Central memory CD8-positive, alpha-beta T cell (primary cell): ENCODE measurements around the gene TTLL11.

Experiments used
- ATAC-seq: fragments of 150-1000 bp; cut with Tn5 transposase; replicated peaks from 2 replicates; pipeline ENCODE4 v1.10.0; 2022; ENCODE audit warnings: mild to moderate bottlenecking, moderate FRiP score, moderate number of reproducible peaks; ENCODE audit not compliant: poor library complexity, severe bottlenecking; ENCODE audit errors: extremely low read depth
- DNase-seq, 2 donors: peaks; one replicate each; pipeline ENCODE4 v3.0.0; 2021; ENCODE audit warnings: low spot score in 2 of 2
- H3K27ac Mint-ChIP-seq: one replicate; pipeline ENCODE4 v1.8.0; 2022; ENCODE audit warnings: low read depth, mild to moderate bottlenecking, moderate library complexity, mixed read lengths
- H3K27me3 Mint-ChIP-seq: one replicate; pipeline ENCODE4 v1.8.0; 2022; ENCODE audit warnings: mixed read lengths
- H3K36me3 Mint-ChIP-seq: one replicate; pipeline ENCODE4 v1.8.0; 2022; ENCODE audit warnings: mild to moderate bottlenecking, moderate library complexity, mixed read lengths; ENCODE audit not compliant: insufficient read depth
- H3K4me1 Mint-ChIP-seq: one replicate; pipeline ENCODE4 v1.8.0; 2022; ENCODE audit warnings: mixed read lengths
- H3K4me3 Mint-ChIP-seq: one replicate; pipeline ENCODE4 v1.8.0; 2022; ENCODE audit warnings: mild to moderate bottlenecking, moderate library complexity, mixed read lengths
- H3K9me3 Mint-ChIP-seq: one replicate; pipeline ENCODE4 v1.8.0; 2022; ENCODE audit warnings: mixed read lengths

The TTLL11 gene

DNA sequence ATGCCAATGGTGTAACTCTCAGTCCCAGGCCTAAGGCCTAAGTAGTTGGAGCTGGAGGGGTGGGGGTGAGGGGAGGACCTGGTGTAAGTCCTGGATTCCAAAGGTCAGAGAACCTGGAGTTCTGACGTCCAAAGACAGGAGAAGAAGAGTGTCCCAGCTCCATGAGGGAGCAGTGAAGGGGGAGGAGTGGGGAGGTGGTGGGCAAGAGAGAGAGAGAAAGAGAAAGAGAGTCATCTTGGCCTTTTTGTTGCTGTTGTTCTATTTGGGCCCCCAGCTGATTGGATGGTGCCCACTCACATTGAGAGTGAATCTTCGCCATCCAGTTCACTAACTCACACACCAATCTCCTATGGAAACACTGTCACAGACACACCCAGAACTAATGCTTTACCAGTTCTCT is 242.7 kb downstream of the TTLL11 start:
- no peak overlapping the region for H3K4me3 Mint-ChIP-seq
- H3K9me3 Mint-ChIP-seq, result no peaks in the 10 kb centered on the region
- H3K36me3 Mint-ChIP-seq, result no peaks in the 10 kb centered on the region
- H3K27ac Mint-ChIP-seq, result no peak overlapping the region
- DNase-seq, result no peak
- no peak for ATAC-seq
- H3K27me3 Mint-ChIP-seq, result no peaks in the 10 kb centered on the region
- H3K4me1 Mint-ChIP-seq, result no peaks in the 10 kb centered on the region

DNA sequence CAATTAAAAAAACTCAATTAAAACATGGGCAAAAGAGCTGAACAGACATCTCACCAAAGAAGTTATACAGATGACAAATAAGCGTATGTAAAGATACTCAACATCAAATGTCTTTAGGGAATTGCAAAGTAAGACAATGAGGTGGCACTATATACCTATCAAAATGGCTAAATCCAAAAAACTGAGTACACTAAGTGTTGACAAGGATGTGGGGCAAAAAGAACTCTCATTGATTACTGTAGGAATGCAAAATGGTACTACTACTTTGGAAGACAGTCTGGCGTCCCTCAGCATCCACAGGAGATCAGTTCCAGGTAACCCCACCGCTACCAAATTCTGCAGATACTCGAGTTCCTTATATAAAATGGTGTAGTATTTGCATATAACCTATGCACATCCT is 243.6 kb downstream of the TTLL11 start:
- peaks cover 6% of the 10 kb centered on the region for H3K27me3 Mint-ChIP-seq
- H3K9me3 Mint-ChIP-seq, result no peaks in the 10 kb centered on the region
- DNase-seq (no peak), ATAC-seq (no peak)
- no peak overlapping the region for H3K27ac Mint-ChIP-seq
- H3K4me1 Mint-ChIP-seq, result no peaks in the 10 kb centered on the region
- no peak overlapping the region for H3K4me3 Mint-ChIP-seq
- no peaks in the 10 kb centered on the region for H3K36me3 Mint-ChIP-seq

DNA sequence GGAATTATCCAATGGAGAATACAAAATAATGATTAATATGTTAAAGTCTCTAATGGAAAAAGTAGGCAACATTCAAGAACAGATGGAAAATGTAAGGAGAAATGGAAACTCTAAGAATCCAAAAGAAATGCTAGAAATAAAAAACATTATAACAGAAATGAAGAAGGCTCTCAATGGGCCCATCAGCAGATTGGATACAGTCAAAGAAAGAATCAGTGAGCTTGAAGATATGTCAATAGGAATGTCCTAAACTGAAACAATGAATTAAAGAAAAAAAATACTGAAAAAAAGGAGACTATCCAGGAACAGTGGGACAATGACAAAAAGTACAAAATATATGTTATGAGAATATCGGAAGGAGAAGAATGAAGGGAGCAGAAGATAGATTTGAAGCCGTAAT is 248.5 kb downstream of the TTLL11 start:
- H3K27me3 Mint-ChIP-seq, result peaks cover 12% of the 10 kb centered on the region

DNA sequence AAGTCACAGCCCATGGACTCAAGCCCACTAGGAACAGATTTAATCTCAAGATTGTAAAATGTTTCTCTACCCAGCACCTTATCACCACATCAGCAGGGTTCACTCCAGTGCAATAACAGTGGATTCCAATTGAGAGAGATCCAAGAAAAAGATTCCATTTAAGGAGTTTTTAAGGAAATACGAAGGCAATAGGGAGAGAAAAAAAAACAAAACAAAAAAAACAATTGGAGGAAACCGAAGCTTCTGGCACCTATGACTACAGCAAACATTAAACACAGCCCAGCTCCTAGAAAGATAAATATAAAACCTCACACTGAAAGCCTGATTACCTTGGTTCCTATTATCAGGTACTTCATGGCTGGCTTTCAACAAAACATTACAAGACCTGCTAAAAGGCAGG is 249.0 kb downstream of the TTLL11 start:
- no peaks in the 10 kb centered on the region for H3K4me1 Mint-ChIP-seq
- no peak for DNase-seq
- no peak for ATAC-seq
- H3K36me3 Mint-ChIP-seq, result no peaks in the 10 kb centered on the region
- H3K27ac Mint-ChIP-seq, result no peak overlapping the region
- no peaks in the 10 kb centered on the region for H3K9me3 Mint-ChIP-seq
- no peak overlapping the region for H3K4me3 Mint-ChIP-seq
- H3K27me3 Mint-ChIP-seq, result peaks cover 12% of the 10 kb centered on the region

More for the DNA sequence above, 248.5 kb downstream of the TTLL11 start:
- Mint-ChIP-seq H3K4me1 (no peaks in the 10 kb centered on the region), H3K4me3 (no peak overlapping the region), H3K27ac (no peak overlapping the region), H3K36me3 (no peaks in the 10 kb centered on the region), H3K9me3 (no peaks in the 10 kb centered on the region)
- DNase-seq (no peak), ATAC-seq (no peak)

DNA sequence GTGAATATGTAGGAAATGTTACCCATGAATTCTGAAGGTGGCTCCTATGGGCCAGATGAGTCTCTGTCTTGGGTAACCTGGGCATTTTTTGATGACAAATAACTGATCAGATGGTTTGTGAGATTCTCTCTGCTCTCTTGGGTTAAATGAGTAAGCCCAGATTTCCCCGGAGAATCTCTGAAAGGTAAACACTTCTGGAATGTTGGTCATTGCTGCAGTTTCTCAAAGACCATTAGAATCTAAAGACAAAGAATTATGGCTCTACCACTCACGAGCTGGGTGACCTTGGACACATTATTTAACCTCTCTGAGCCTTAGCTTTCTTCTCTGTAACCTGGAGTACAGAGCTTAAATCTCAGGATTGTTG is 250.5 kb downstream of the TTLL11 start:
- ATAC-seq (no peak), DNase-seq (no peak)
- Mint-ChIP-seq H3K4me1 (no peaks in the 10 kb centered on the region), H3K36me3 (no peaks in the 10 kb centered on the region), H3K27ac (no peak overlapping the region), H3K27me3 (peaks cover 12% of the 10 kb centered on the region), H3K4me3 (no peak overlapping the region), H3K9me3 (no peaks in the 10 kb centered on the region)

DNA sequence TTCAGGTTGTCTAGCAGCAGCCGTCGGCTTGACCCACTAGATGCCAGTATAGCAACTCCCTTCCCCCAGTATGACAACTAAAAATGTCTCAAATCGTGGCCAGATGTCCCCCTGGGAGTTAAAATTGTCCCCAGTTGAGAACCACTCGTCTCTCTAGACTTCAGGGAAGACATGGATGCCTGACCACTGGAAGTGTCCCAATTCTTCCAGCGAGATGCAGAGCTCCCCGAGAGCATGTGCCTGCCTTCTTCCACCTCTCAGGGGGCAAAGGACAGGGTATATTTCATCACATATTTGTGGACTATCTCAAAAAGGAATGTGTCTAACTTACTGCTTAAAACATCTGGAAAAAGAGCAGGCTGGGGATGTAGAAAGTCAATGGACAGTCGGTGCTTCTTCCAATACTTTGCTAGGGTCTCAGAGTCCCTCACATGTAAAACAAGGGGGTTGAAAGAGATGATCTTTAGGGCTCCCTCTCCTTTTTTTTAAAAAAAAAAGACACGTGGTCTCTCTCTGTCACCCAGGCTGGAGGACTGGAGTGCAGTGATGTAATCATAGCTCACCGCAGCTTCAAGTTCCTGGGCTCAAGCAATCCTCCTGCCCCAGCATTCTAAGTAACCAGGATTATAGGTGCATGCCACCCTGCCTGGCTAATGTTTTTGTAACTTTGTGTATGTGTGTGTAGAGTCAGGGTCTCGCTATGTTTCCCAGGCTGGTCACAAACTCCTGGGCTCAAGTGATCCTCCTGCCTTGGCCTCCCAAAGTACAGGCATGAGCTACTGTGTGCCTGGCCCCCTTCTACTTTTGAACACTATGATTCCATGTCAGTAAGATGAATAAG is 251.1 kb downstream of the TTLL11 start:
- H3K27ac Mint-ChIP-seq, result no peak overlapping the region
- H3K4me1 Mint-ChIP-seq, result no peaks in the 10 kb centered on the region
- peaks cover 12% of the 10 kb centered on the region for H3K27me3 Mint-ChIP-seq
- DNase-seq (no peak), ATAC-seq (no peak)
- H3K36me3 Mint-ChIP-seq, result no peaks in the 10 kb centered on the region
- H3K9me3 Mint-ChIP-seq, result no peaks in the 10 kb centered on the region
- H3K4me3 Mint-ChIP-seq, result no peak overlapping the region

DNA sequence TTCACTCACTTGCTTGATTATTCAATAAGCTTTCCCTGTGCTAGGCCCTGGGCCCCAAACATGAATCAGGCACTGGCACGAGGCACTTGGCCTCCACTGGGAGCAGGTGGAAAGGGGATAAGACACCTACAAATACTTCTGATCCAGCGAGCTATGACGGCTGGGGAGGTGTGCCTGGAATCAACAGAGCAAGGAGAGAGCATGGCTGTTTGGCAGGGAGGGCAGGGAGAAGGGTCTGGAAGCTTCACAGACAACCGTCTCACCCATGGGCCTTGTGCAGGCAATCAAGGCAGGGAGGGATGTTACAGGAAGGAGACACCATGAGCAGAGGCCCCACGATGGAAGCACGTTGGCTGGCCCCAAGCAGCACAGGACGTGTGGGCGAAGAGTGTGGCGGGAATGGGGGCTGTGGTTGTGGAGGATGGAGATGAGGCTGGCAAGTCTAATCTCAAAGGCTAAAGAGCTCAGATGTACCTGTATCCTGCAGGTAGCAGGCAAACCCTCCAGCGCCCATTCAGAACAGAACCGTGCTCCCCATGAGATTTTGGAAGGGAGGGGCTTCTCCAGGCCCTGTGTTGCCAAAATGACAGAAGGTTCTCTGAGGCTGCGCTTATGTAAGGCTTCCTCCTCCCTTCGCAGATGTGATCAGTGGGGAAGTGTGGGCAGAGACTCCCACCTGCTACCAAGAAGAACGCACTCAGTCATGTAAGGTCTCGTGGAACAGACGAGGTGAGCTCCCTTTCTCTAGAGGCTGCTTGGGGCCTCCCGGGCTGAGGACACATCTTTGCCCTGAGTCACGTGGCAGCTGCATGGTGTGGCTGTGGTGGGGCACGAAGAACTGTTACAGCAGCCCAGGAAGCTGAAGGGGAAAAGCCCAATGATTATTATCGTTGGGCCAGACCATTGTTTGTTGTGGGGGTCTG is 252.0 kb downstream of the TTLL11 start:
- Mint-ChIP-seq H3K4me1 (no peaks in the 10 kb centered on the region), H3K27ac (no peak overlapping the region), H3K27me3 (peaks cover 12% of the 10 kb centered on the region), H3K9me3 (no peaks in the 10 kb centered on the region), H3K4me3 (no peak overlapping the region), H3K36me3 (no peaks in the 10 kb centered on the region)
- DNase-seq (no peak), ATAC-seq (no peak)

DNA sequence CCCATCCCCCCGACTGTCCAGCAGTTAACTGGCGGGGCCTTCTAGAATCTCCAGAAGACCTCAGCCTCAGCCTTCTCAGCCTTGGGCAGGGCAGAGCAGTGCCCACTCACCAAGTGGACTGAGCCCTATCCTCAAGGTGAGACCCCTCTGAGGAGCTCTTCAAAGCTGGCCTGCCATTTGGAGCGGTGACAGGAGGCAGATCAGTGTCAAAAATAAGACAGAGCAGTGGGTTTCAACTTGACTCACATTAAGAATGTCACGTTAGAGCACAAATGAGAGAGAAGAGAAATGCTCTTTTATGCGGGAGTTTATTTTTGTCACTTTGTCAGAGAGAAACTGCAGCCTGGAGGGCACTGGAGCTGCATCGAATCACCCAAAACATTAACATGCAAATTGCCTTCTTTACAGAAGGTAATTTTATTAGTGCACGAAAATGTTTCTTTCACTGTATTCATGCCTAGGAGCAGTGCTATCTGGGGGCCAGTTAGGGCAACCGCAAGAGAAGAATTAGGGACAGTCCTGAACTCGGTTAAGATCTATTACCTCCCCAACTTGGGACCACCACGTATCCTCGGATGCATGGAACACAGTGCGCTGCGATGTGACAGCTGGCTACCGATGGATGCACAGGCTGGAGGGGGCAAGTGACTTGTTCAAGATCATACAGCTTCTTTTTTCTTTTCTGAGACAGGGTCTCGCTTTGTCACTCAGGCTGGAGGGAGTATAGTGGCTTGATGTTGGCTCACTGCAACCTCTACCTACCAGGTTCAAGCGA is 253.2 kb downstream of the TTLL11 start:
- ATAC-seq (no peak), DNase-seq (no peak)
- Mint-ChIP-seq H3K36me3 (no peaks in the 10 kb centered on the region), H3K27ac (no peak overlapping the region), H3K9me3 (no peaks in the 10 kb centered on the region), H3K4me1 (no peaks in the 10 kb centered on the region), H3K27me3 (peaks cover 10% of the 10 kb centered on the region), H3K4me3 (no peak overlapping the region)

DNA sequence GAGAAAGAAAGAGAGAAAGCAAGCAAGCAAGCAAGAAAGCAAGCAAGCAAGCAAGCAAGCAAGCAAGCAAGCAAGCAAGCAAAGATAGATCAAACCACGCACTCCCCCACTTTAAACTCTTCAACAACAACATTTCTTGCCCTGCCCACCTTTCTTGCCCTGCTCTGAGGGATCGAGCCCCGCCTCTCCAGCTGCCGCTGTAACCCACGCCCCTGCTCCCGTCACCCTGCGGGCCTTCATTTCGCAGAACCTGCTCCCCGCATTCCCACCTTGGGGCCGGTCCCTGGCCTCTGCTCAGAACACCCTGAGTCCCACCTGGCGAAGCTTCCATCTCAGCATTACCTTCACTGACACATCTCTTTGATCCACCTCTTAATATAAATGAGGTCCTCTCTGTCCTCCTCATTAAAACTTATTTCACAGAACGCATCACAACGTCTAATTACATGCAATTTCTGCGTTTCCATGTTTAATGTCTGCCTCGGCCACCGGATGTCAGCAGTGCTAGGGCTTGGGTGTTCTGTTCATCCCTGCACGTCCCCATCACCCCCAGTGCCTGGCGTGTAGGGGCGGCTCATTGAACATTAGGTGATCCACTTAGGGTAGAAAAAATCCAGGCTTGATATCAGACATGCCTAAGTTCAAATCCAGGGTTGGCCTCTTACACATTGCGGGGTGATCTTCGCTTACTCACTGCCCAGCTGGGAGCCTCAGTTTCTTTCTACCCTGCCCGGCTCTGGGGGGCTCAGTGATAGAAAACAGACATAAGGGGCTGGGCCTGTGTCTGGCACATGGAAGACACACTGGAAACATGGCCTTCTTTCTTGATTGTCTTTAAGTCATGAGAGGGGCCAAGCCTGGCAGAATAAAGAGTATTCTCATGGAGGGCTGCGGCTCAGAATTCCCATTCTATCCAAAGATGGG is 254.1 kb downstream of the TTLL11 start:
- Mint-ChIP-seq H3K4me3 (no peak overlapping the region), H3K27ac (no peak overlapping the region), H3K27me3 (peaks cover under 1% of the 10 kb centered on the region), H3K4me1 (no peaks in the 10 kb centered on the region), H3K9me3 (no peaks in the 10 kb centered on the region), H3K36me3 (no peaks in the 10 kb centered on the region)
- DNase-seq (no peak), ATAC-seq (no peak)

DNA sequence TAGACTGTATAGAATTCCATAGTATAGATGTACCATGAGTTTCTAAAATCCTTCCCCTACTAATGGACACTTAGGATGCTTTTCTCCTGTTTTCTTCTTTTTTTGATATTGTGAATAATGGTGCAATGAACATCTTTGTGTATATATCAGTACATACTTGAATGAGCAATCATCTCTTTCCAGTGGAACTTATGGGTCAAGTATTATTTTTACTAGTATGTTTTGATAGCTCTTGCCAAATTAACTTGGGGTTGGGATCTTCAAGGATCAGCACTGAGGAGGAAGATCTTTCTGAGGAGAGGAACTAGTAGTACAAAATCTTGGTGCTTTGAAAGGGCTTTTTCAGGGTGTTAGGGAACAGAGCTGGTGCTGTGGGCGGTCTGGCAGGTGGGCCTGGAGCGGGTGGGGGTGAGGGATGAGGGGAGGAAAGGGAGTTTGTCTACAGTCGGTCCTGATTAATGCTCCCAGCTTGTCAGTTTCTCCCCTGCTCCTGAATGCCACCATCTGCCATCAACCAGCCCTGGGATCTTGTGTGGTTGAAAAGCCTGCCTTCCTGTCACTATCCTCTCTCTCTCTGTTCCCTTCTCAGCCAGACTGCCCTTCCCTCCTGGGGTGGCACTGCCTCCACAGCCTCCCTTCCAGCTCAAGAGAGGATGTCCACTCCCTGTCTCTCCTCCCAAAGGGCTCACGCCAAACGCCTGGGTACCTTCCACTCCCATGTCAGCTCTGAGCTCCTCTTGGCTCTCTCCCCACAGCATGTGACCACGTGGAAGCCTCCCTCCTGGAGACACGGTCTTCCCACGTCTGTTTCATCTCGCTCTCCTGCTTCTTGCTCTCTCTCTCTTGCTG is 255.8 kb downstream of the TTLL11 start:
- no peak overlapping the region for H3K4me3 Mint-ChIP-seq
- no peak overlapping the region for H3K27ac Mint-ChIP-seq
- no peak for ATAC-seq
- DNase-seq, result no peak
- no peaks in the 10 kb centered on the region for H3K4me1 Mint-ChIP-seq
- H3K9me3 Mint-ChIP-seq, result no peaks in the 10 kb centered on the region
- H3K36me3 Mint-ChIP-seq, result no peaks in the 10 kb centered on the region
- no peaks in the 10 kb centered on the region for H3K27me3 Mint-ChIP-seq

DNA sequence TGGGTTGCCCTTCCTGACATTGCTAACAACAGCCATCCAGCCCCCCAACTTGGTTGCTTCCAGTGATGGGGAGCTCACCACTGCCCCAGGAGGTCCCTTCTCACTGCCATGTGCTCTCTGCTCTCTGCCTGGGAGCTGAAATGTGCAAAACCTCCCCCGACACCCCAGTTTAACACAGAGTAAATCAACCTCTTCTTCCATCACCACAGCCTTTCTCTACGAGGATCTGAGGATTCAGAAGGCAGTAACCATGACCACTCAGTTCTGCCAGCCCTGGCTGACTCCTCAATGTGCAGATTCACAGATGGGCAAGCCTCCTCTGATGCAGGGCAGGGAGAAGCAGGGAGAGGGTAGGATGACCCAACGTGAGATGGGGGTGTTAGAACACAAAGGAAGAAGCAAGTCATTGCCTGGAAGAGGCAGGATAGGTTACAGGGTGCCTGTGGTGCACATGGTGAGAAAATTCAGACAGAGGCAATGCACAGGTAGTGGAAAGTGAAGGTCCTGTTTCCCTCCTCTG is 256.7 kb downstream of the TTLL11 start:
- ATAC-seq, result no peak
- no peak overlapping the region for H3K27ac Mint-ChIP-seq

More for the DNA sequence above, 256.7 kb downstream of the TTLL11 start:
- H3K27me3 Mint-ChIP-seq, result no peaks in the 10 kb centered on the region
- DNase-seq, result no peak
- no peaks in the 10 kb centered on the region for H3K36me3 Mint-ChIP-seq
- no peak overlapping the region for H3K4me3 Mint-ChIP-seq
- no peaks in the 10 kb centered on the region for H3K9me3 Mint-ChIP-seq
- no peaks in the 10 kb centered on the region for H3K4me1 Mint-ChIP-seq
